Stimulated activated CD4-positive, alpha-beta T cell treated with anti-CD3 and anti-CD28 coated beads, Interleukin-12 subunit alpha, Interleukin-12 subunit beta, amount 100 ng/mL, for 4 hours (primary cell): ENCODE data around the gene P4HB.
A peak's percentile ranks its signal among the peaks of the same experiment; 100 is the strongest.
"Not testable (repeated sequence)": the region's sequence is repeated elsewhere in the genome, so short reads cannot be mapped to it uniquely, and the experiment has no call there.

Source experiments
- DNase-seq: peaks from one replicate; pipeline ENCODE4 v3.0.0-alpha.2; 2020

P4HB gene

DNA sequence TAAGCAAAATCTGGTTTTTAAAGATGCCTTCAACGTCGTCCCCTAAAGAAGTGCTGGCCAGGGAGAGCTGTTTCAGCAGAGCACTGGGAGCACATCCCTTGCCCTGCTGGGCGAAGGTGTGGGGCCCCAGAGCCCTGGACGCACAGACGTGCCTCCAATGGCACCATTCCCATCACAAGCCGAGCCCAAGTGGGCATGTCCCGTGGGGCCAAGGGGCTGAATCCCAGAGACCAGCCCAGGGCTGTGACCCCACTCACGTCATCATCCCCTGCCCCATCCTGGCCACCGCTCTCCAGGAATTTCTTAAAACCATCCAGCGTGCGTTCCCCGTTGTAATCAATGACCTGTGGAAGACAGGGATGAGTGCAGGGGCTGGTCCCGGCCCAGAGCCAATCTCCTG is 15.4 kb downstream of the P4HB start:
- no peak for DNase-seq

DNA sequence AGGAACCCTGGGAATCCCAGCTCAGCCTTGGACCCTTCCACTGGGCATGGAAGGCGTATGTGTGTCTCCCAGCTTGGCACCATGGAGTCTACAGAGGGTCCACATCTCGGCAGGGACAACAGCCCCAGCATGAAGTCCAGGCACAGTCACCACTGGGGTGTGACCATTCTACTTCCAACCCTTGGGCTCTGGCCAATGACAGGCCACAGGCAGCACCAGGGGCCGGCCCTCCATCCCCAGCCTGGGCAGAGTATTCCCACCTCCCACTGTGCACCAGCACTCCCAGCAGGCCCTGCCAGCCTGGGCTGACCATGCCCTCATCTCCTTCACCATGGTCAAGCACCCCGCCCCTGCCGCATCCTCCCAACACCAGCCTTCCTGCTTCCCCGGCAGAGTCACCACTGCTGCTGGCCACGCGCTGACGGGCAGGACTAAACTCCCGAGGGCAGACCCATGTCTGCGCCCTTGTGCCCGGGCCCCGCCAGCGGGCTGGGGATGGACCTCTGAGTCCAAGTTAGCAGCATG is 15.9 kb downstream of the P4HB start:
- DNase-seq: no peak

DNA sequence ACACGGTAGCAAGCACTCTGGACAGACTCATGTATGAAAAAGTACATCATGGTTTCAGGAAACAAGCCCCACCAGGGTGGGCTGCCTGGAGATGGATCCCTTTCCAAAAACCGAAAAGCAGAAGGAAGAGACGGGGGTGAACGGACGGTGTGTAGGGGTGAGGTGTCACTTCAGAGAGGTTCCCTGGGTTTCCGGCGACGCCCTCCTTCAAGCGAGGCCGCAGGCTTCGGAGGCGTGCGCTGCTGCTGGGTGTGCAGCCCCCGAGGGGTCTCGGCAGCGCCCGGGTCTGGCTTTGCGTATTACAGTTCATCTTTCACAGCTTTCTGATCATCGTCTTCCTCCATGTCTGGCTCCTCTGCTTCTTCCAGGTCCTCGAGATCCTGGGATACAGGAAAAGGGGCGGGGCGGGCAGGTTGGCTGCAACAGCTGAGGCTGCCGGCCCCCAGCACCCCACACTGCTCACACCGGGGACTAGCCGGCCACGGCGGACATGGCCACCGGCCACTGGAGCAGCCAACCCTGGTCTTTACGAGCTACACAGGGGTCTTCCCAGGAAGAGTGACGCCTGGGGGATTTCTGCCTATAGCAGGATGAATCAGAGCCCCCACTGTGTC is 16.5 kb downstream of the P4HB start:
- DNase-seq: no peak

DNA sequence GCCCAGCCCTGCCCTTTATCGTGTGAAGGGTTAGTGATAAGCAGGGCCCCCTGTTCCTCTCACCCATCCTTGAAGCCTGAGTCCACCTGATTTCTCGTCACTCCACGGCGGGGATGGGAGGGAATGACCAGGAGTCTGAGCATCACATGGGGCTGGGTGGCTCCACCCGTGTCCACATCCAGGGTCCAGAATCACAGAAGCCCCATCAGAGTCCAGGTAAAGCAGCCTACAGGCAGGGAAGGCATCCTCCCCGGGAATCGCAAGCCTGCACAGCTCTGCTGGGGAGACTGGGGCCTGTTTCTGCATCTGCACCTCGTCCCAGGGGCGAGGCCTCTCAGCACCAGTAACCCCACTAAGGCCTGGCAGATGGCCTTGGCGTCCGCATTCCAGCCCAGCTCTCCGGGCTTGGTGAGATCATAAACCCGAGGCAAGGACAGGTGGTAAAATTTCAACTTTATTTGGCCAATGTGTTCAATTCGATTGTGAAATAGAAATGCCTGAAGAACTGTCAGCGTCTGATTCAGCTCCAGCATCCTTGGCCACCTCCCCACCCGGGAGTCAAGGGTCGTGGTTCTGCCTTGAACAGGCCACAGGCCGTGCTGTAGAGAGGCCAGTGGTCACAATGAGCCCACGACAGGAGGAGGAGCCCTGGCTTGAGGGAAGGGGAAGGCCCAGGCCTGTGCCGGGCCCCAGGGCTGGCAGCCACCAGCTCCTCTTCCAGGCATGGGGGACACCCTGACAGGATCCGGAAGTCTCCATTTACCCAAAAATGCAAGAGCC is 17.4 kb downstream of the P4HB start:
- DNase-seq: no peak

DNA sequence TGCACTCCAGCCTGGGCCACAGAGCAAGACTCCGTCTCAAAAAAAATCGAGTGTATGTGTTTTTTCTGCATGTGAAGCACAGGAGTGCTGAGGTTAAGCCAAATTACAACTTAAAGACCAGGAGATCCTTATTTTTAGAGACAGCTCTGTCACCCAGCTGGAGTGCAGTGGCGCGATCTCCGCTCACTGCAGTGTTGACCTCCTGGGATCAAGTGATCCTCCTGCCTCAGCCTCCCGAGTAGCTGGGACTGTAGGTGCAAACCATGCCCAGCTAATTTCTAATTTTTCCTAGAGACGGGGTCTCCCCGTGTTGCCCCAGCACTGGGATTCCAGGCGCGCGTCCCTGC is 18.0 kb downstream of the P4HB start:
- no peak for DNase-seq

DNA sequence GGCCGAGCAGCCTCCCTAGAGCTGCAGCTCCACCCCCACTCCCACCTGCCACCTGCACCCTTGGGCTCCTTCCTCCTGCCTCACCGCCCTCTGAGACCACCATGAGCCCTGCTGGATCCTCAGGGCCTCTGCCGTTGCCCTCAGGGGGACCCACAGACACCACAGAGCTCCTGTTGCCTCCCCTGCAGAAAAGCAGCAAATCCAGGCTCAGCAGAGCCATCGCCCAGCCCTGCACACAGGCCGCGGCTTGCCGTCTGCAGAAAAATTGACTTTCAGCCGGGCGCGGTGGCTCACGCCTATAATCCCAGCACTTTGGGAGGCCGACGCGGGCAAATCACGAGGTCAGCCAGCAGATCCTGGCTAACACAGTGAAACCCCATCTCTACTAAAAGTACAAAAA is 18.5 kb downstream of the P4HB start:
- no peak for DNase-seq

DNA sequence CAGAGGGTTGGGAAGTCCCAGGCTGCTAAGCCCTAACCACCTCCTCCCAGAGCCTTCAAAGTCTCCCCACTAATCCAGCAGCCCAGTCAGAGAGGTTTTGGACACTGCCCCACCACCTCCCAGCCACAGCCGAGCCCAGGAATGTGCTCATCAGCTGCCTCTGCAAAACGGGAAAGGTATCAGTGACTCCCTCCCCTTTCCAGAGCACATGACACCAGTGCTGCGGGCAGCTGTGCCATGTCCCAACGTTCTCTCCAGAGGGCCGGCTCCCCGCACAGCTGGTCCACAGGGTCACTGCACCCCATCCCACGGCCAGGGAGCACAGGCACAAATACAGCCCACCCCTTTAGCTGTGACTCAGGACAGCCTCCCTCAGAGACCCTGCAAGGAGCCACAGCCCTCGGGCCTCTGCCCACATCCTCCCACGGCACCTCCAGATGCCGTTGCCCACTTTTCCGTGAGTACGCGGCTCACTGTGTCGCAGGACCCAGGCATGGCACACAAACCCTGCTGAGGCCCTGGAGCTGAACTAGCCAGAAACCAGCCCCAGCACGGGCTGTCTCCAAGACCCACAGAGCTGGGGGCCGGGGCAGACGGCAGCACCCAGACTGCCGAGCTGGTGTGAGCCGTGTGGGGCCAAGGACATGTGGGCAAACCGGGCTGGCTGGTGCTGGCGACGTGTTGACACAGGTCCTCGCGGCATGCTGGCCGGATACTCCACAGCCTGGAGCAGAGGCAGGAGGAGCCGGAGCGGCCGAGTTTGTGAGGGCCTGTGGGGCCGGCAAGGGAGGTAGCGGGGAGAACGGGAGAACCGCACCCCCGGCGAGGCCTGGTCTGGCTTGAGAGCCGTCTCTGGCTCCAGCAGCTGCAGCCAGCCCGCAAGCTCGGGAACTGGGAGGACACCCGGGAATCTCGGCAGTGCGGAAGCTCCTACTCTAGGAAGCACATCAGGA is 19.2 kb downstream of the P4HB start:
- DNase-seq: no peak

DNA sequence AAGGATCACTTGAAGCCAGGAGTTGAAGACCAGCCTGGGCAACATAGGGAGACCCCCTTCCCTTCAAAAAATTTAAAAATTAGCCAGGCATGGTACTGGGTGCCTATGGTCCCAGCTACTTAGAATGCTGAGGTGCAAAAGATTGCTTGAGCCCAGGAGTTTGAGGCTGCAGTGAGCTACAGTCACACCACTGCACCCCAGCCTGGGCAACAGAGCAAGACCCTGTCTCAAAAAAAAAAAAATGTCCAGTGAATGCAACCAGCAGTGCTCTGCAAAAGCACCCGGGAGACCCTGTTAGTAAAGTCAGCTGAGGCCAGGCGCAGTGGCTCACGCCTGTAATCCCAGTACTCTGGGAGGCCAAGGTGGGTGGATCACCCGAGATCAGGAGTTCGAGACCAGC is 20.3 kb downstream of the P4HB start:
- DNase-seq: not testable (repeated sequence)

DNA sequence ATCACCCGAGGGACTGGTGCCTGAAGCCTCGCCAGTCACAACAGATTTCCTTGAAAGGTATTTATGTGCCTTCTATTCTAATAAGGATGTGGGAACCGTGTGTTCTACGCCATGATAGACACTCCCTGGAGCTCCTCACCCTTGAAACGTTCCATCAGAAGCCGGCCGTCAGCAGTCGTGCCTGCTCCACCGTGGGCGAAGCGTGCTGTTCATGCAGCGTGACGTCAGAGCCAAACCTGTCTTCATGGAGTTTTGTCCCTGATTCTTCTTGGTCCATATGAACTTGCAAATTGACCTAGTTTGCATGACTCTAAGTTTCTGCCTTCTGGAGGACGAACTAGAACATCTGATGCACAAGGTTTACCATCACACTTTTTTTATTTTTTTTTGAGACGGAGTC is 21.0 kb downstream of the P4HB start:
- DNase-seq: no peak

DNA sequence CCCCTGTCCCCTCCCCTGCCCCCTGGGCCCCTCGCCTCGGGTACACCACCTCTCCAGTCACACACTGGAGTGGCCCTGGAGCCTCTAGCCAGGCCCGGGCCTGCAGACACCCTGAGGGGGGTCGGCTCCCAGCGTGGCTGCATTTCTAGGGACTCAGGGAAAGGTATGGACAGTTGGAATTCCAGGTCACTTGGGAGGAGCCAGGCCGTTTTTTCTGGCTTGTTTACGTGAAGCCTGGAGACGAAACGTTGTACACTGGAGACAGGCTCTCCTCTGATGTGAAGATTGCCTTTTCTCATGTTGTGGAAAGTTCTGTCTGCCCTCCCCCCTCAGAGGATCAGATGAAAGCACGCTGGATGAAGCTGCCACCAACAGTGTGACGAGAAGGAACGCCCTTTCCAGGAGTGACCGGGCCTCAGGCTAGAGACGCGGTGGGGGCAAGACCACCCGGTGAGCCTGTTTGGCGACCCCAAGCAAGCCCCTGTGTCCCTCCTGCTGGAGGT is 21.5 kb downstream of the P4HB start:
- DNase-seq: no peak

DNA sequence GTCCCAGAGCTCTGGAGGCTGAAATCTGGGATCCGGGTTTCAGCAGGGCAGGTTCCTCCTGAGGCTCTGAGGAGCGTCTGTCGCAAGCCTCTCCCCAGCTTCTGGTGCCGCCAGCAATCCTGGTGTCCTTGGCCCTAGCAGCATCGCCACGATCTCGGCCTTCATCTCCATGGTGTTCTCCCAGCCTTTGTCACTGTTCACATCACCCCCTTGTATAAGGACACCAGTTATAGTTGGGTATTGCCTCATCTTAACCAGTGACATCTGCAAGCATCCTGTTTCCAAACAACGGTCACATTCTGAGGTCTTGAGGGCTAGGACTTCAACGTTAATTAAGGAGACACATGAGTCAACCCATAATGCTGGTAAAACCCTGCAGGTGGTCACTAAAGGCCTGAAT is 22.7 kb downstream of the P4HB start:
- no peak for DNase-seq

DNA sequence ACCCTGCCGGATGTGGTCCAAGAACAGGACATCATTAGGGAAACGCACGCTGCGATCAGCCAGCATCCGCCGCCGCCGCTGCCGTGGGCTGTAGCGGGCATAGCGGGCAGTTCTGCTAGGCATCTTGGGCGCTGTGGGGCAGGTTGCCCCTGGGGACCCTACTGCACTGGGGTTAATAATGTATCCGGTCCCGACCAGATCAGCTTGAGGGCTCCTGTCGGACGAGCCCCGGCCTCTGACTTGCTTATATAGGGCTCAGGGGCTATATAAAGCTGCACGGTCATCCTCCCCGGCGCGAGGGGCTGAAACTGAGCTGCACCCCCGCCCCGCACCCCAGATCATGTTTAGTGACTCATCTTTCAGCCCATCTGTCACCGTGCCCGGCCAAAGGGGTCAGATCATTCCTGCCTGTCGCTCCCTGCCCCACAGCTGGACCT is 25.5 kb downstream of the P4HB start, which contains the start of gene PPP1R27:
Gene PPP1R27 (minus strand): TSS at position 220 of the 437 bp plus-strand sequence. CDS start 97 bp downstream, at position 123.
- DNase-seq: no peak

DNA sequence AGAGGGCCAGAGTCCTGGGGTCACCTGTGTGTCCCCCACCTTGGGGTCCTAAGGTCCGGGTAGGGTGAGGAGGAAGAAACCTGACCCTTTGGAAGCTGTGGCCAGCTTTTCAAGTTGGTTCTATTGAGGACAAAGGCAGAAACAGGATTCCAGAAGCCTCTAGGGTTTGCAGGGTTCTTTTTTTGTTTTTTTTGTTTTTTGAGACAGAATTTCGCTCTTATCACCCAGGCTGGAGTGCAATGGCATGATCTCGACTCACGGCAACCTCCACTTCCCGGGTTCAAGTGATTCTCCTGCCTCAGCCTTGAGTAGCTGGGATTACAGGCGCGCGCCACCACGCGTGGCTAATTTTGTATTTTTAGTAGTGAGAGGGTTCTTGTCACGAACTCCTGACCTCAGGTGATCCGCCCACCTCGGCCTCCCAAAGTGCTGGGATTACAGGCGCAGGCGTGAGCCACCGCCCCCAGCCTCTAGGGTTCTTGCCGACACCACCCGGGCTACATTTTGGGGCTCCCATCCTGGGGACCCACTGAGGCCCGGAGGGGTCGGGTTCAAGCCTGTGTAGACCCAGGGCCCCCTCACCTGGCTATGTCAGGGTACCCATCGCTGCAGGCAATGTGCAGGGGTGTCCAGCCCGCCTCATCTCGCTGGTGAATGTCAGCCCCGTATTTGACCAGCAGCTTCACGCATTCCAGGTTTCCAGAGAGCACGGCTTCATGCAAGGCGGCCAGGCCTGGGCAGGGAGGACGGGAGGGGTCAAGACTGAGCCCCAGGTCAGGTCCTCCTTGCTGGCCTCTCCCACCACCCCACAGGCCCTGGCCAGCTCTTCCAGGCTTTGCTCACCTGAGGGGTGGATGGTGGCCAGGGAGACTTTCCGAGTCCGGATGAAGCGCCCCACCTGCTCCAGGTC is 26.2 kb downstream of the P4HB start:
- no peak for DNase-seq

DNA sequence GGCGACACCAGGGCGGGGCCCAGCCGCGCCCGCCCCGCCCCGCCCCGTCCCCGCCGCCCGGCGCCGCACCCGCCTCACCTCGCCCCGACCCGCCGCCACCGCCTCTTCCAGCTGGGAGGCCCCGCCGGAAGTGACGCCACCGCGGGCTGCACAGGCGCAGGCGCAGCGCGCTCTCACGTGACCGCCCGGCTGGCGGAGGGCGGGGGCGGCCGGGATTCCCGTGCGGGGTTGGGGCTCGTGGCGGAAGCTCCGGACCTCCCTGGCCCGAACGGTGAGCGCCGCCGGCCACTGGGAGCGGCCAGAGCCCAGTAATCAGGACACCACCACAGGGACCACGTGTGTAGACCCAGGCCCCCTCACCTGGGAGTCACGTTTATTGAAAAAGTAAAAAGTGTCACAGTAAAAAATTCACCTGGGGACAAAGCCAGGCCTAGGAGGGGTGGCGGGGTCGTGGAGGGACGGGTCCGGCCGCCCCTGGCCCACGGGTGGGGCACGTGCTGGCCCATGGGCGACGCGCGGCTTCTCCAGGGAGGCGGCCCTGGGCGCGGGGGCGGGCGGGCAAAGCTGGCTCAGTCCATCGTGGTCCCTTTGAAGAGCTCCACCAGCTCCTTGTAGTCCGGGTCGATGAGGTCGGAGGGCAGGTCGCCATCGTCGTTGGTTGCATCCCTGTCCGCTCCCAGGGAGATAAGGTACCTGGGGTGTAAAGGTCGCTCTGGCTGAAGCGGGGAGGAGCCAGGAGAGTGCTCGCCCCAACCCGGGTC is 27.0 kb downstream of the P4HB start, which contains the start of gene MCRIP1:
Gene MCRIP1 (minus strand): TSS at position 132 of the 761 bp plus-strand sequence. CDS start 8,785 bp downstream, outside the sequence.
- peak; percentile 95 for DNase-seq

DNA sequence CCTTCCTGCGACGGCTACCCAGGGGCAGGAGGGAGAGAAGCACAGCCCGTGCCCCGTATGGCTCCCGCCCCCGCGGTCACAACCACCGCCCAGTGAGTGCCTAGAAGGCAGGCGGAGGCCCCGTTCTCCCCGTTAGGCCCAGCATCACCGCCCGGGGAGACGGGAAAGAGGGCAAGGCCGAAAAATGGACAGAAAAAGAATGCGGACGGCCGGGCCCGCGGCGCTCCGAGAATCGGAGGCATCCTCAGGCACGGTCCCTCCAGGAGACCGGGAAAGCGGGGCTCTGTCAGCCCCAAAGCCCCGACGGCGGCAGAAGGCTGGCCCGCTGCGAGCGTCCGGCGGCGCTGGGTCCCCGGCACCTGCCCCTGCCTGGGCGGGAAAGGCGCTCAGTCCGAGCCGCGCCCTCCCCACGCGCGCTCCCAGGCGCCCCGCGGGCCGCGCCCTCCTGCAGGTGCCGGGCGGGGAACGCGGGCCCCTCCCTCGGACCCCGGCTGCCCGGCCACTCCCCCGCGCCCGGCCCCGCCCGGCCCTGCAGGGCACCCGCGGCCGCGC is 27.7 kb downstream of the P4HB start:
- peak; percentile 44 for DNase-seq

DNA sequence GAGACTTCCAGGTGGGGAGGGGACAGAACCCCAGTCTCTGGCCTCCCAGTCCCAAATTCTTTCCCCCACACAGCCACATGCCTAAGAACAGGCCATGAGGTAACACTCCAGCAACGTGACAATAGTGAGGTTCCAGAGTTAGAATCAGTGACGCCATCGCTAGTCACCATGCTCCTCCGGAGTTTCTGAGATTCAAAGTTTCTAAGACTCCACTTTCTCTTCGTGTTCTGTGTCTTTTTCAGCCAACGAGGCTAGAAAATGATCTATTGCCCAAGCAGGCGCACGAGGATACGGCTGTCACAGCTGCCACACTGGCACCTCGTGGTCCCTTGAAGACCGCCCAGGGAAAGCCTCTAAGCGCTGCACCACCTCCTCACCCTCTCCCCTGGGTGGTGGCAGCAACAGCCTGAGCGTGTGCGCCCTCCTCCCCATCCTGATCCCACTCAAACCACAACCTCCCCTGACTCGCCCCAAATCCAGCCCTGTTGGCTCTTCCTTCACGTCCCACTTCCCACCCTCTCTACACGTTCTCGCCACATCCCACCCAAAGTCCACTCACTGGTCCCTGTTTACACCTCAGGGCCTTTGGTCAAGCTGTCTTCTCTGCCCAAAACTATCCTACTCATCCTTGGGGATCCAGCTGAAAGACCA is 28.3 kb downstream of the P4HB start:
- peak; percentile 36 for DNase-seq

DNA sequence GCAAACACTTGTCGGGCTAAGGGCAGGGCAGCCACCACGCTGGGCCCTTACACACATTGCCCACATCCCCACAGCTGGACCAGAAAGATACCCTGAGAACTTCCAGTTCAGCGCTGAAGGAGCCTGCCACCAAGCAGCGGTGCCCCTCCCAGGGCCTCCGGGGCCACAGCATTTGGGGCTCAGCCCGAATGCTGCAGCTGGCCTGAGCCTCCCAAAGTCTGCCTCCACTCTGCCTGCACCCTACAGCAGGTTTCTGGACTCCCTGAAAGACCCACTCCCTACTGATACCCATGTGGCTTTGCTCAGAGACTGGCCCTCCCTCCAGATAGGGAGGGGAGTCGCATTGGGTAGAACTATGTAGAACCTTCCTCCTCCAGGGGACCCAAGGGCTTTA is 28.8 kb downstream of the P4HB start:
- DNase-seq: no peak

DNA sequence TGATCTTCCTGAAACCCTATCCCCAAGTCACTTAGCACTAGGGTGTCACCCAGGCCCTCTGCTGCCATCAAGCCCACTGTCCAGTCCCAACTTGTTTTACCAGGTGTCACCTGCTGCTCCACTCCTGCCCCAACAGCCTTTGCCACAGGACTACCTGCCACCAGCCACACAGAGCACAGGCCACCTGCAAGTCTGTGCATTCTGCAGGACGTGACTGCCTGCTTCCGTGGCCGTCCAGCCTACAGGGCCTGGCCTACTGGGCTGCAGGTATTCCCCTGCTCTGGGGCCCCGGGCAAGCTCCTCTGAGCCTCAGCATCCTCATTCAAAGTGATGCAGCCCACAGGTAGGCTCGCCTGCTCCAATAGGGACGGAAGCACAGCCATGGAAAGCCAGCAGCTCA is 30.5 kb downstream of the P4HB start:
- DNase-seq: no peak

DNA sequence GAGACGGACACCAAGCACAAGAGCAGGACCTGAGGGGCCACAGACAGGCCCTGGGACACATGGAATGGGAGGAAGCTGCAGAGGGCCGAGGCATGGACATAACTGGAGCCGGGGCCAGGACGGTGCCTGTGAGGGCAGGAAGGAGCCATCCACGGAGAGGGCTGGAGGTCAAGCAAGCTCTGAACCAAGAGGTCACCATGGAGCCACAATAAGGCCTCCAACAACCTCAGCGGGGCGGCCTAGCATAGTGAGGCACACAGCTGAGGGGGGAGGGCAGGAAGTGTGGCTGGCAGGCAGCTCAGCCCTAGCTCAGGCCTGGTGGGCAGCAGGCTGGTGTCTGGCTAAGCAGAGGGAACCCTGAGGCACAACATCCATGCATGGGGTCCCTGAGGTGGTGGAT is 31.7 kb downstream of the P4HB start:
- no peak for DNase-seq

DNA sequence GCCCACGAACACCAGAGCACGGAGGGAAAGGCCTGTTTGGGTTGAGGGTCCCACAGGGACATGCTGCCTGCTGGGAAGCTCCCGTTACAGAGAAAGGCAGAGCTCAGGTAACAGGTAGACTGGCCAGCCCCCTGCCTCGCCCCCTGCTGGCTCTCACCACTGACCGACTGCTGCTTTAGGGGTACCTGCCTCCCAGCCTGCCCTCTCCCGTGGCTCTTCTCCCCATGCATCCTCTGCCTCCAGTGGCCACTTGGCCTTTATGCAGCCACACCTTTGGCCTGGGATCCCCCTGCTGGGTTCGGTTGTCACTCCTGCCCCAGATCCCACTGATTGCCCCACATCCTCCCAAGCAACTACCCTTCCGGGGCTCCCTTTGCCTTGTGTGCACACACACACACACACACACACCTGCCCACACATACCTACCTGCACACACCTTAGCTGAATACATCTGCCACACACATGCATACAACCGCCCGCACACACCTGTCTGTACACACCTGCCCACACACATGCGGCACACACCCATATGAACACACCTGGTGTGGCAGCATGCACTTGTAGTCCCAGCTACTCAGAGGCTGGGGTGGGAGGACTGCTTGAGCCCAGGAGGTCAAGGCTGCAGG is 34.4 kb downstream of the P4HB start:
- DNase-seq: no peak
